Brain microvascular endothelial cell (primary cell): ENCODE data around the gene VSIG1.

Experiments
- DNase-seq: peaks from one replicate; pipeline ENCODE4 v3.0.0-alpha.2; 2020
- H3K27ac ChIP-seq: fragments of 250-450 bp; sonication (Bioruptor Pico); 2 replicates; pipeline ENCODE4 v1.5.1; 2020; ENCODE audit warnings: mild to moderate bottlenecking, moderate library complexity
- H3K27me3 ChIP-seq: fragments of 250-450 bp; sonication (Bioruptor Pico); replicated peaks from 2 replicates; pipeline ENCODE4 v1.5.1; 2020; ENCODE audit warnings: mild to moderate bottlenecking
- H3K36me3 ChIP-seq: fragments of 250-450 bp; sonication (Bioruptor Pico); replicated peaks from 2 replicates; pipeline ENCODE4 v1.5.1; 2020; ENCODE audit warnings: mild to moderate bottlenecking
- H3K4me3 ChIP-seq: 2 replicates; pipeline ENCODE4 v1.5.1; 2011; ENCODE audit warnings: low read depth, mild to moderate bottlenecking, control low read depth, low read length, moderate library complexity
- CTCF ChIP-seq: IDR thresholded peaks from 2 replicates; pipeline ENCODE4 v1.5.1; 2011; ENCODE audit warnings: low read depth, mild to moderate bottlenecking, moderate library complexity, low read length, control low read depth, inconsistent platforms; ENCODE audit errors: missing control alignments
- in situ Hi-C: cut with HindIII; loops from 2 replicates; pipeline ENCODE4 v1.10.0; 2017; ENCODE audit warnings: low sequenced_read_pairs, low pct_ligation_motif_present

Gene VSIG1

GRCh38 chrX:108019382-108019875 lies 25.4 kb upstream of the VSIG1 start:
- in situ Hi-C loops = no loop called here
- H3K27ac ChIP-seq = no peak overlapping the region

GRCh38 chrX:108020631-108021030 lies 24.2 kb upstream of the VSIG1 start:
- no peaks in the 10 kb centered on the region for H3K27me3 ChIP-seq
- H3K36me3 ChIP-seq = no peaks in the 10 kb centered on the region
- H3K4me3 ChIP-seq = no peak overlapping the region
- H3K27ac ChIP-seq = no peak overlapping the region
- peak; percentile 60 for TF ChIP-seq CTCF
- DNase-seq = no peak
- in situ Hi-C loops = no loop called here

More at GRCh38 chrX:108019382-108019875, 25.4 kb upstream of the VSIG1 start:
- H3K4me3 ChIP-seq = no peak overlapping the region
- TF ChIP-seq CTCF = no peak
- H3K36me3 ChIP-seq = no peaks in the 10 kb centered on the region
- no peak for DNase-seq
- no peaks in the 10 kb centered on the region for H3K27me3 ChIP-seq

GRCh38 chrX:108022491-108023089 lies 22.3 kb upstream of the VSIG1 start:
- no peaks in the 10 kb centered on the region for H3K36me3 ChIP-seq
- no peak overlapping the region for H3K27ac ChIP-seq
- TF ChIP-seq CTCF = no peak
- no peak for DNase-seq
- in situ Hi-C loops = no loop called here
- H3K27me3 ChIP-seq = no peaks in the 10 kb centered on the region
- H3K4me3 ChIP-seq = no peak overlapping the region

- TF ChIP-seq CTCF = no peak
- no peak for DNase-seq
- Histone ChIP-seq H3K4me3 (no peak overlapping the region), H3K27me3 (no peaks in the 10 kb centered on the region), H3K36me3 (no peaks in the 10 kb centered on the region), H3K27ac (no peak overlapping the region)
- in situ Hi-C loops = no loop called here
These were observed 19.5 kb upstream of the VSIG1 start for GRCh38 chrX:108025376-108025775.

GRCh38 chrX:108025954-108026600 lies 18.8 kb upstream of the VSIG1 start:
- H3K27me3 ChIP-seq = no peaks in the 10 kb centered on the region
- DNase-seq = no peak
- H3K4me3 ChIP-seq = no peak overlapping the region
- in situ Hi-C loops = no loop called here
- TF ChIP-seq CTCF = no peak
- no peaks in the 10 kb centered on the region for H3K36me3 ChIP-seq
- no peak overlapping the region for H3K27ac ChIP-seq
